HCT116 (cell line): ENCODE data around the gene MUC5B. TPM values are rescaled to one million over a fixed set of nuclear protein-coding genes. Genes with fewer than 3 reads are reported as not detected.

ENCODE experiments used
- ATAC-seq: fragments of 200-7000 bp; cut with Tn5 transposase; 2 replicates; pipeline ENCODE4 v1.9.1; 2020; ENCODE audit warnings: mild to moderate bottlenecking, moderate library complexity
- BruUV-seq: library from RNA; stranded (reverse); fragments of 400-500 nt; replicated peaks from 2 replicates; lab custom pipeline; 2021; lab: Mats Ljungman, UMichigan
- CTCF ChIA-PET: fragments of 300-600 bp; sonication (Branson Sonifier 250); formaldehyde crosslinking; loops from one replicate; lab custom pipeline; 2021; ENCODE audit warnings: antibody characterized with exemption; lab: Charles Lee
- POLR2A ChIA-PET: fragments of 300-600, 350-600 bp; sonication (Branson Sonifier 250); formaldehyde crosslinking; loops from one replicate; lab custom pipeline; 2021; ENCODE audit warnings: antibody characterized with exemption; lab: Charles Lee
- RAD21 ChIA-PET, 2 experiments: fragments of 300-600 bp; sonication (Branson Sonifier 250); formaldehyde crosslinking; loops; one replicate each; lab custom pipeline; 2023; ENCODE audit warnings: low total read pairs in 2 of 2; ENCODE audit not compliant: uncharacterized antibody in 2 of 2, unreplicated experiment in 2 of 2, low non-redundant PET in 1 of 2; lab: Charles Lee
- DNase-seq: peaks from one replicate; pipeline ENCODE4 v3.0.0-alpha.2; 2010; ENCODE audit warnings: low read depth, low spot score
- H2AFZ ChIP-seq: fragments of 200-600 bp; shearing (Covaris generic), sonication (generic); 2 replicates; pipeline ENCODE4 v1.6.1; 2017; ENCODE audit warnings: low read depth, mixed run types, mixed read lengths, antibody characterized with exemption, low read length; ENCODE audit not compliant: poor library complexity, severe bottlenecking
- H3K27ac ChIP-seq: 2 replicates; pipeline ENCODE4 v1.5.1; 2012; ENCODE audit warnings: low read depth, low read length
- H3K27me3 ChIP-seq: fragments of 200-600 bp; sonication (generic); 2 replicates; pipeline ENCODE4 v1.6.1; 2016; ENCODE audit warnings: mixed run types, low read length, mixed read lengths; ENCODE audit not compliant: insufficient read depth
- H3K36me3 ChIP-seq, 2 experiments: fragments of 200-500 bp in 1 of 2; fragments of 200-600 bp in 1 of 2; sonication (Bioruptor generic) in 1 of 2; sonication (generic) in 1 of 2; 2 replicates each; pipeline versions ENCODE4 v1.5.1 to v1.6.1; 2014 to 2016; ENCODE audit warnings: low read length in 2 of 2, inconsistent platforms in 1 of 2, mixed read lengths in 1 of 2, mixed run types in 1 of 2; ENCODE audit not compliant: insufficient read depth in 2 of 2, control insufficient read depth in 1 of 2
- H3K4me1 ChIP-seq, 2 experiments: fragments of 200-600 bp in 1 of 2; sonication (generic) in 1 of 2; 2 replicates each; pipeline versions ENCODE4 v1.5.1 to v1.6.1; 2012 to 2017; ENCODE audit warnings: low read length in 2 of 2, inconsistent platforms in 1 of 2, mild to moderate bottlenecking in 1 of 2, mixed read lengths in 1 of 2, mixed run types in 1 of 2, moderate library complexity in 1 of 2; ENCODE audit not compliant: insufficient read depth in 2 of 2, control insufficient read depth in 1 of 2
- H3K4me2 ChIP-seq: fragments of 200-600 bp; sonication (generic); 2 replicates; pipeline ENCODE4 v1.6.1; 2017; ENCODE audit warnings: mixed run types, low read length, mixed read lengths
- H3K4me3 ChIP-seq, 2 experiments: fragments of 200-600 bp in 1 of 2; sonication (generic) in 1 of 2; replicated peaks in 1 of 2; 2 replicates each; pipeline ENCODE4 v1.5.1; 2011 to 2016; ENCODE audit warnings: low read length in 2 of 2, control low read depth in 1 of 2, low read depth in 1 of 2, mild to moderate bottlenecking in 1 of 2, mixed read lengths in 1 of 2, mixed run types in 1 of 2
- H3K79me2 ChIP-seq: fragments of 200-600 bp; sonication (generic); 2 replicates; pipeline ENCODE4 v1.6.1; 2017; ENCODE audit warnings: mild to moderate bottlenecking, mixed run types, low read length, moderate library complexity, mixed read lengths; ENCODE audit not compliant: insufficient read depth
- H3K9ac ChIP-seq: fragments of 200-600 bp; sonication (generic); 2 replicates; pipeline ENCODE4 v1.6.1; 2016; ENCODE audit warnings: low read length, mixed read lengths
- H3K9me2 ChIP-seq: fragments of 200-600 bp; sonication (generic), shearing (Covaris generic); 2 replicates; pipeline ENCODE4 v1.6.1; 2017; ENCODE audit warnings: mixed run types, mild to moderate bottlenecking, moderate library complexity; ENCODE audit not compliant: insufficient read depth
- H3K9me3 ChIP-seq, 2 experiments: fragments of 200-500 bp in 1 of 2; fragments of 200-600 bp in 1 of 2; sonication (Bioruptor generic) in 1 of 2; sonication (generic) in 1 of 2; 2 replicates each; pipeline ENCODE4 v1.6.1; 2014 to 2017; ENCODE audit warnings: low read length in 2 of 2, mixed read lengths in 2 of 2, inconsistent platforms in 1 of 2, low read depth in 1 of 2, mild to moderate bottlenecking in 1 of 2, mixed run types in 1 of 2, moderate library complexity in 1 of 2; ENCODE audit not compliant: control insufficient read depth in 1 of 2, insufficient read depth in 1 of 2
- H4K20me1 ChIP-seq: fragments of 200-600 bp; sonication (generic), shearing (Covaris generic); 2 replicates; pipeline ENCODE4 v1.6.1; 2017; ENCODE audit warnings: mixed run types, mild to moderate bottlenecking, moderate library complexity; ENCODE audit not compliant: insufficient read depth
- ATF3 ChIP-seq: IDR thresholded peaks from 2 replicates; pipeline ENCODE4 v1.6.1; 2012
- CBX3 ChIP-seq: IDR thresholded peaks from 2 replicates; pipeline ENCODE4 v1.6.1; 2012; ENCODE audit warnings: low read depth
- CEBPB ChIP-seq: IDR thresholded peaks from 2 replicates; pipeline ENCODE4 v1.6.1; 2012; ENCODE audit warnings: low read depth
- CTCF ChIP-seq, 3 experiments: fragments of 200-600 bp in 1 of 3; sonication (generic) in 1 of 3; IDR thresholded peaks in 2 of 3; conservative IDR thresholded peaks in 1 of 3; 2 replicates each; pipeline ENCODE4 v1.5.1; 2012 to 2017; ENCODE audit warnings: low read depth in 2 of 3, low read length in 2 of 3, antibody characterized with exemption in 1 of 3, borderline replicate concordance in 1 of 3, control low read depth in 1 of 3, mild to moderate bottlenecking in 1 of 3, mixed read lengths in 1 of 3, mixed run types in 1 of 3, moderate library complexity in 1 of 3; ENCODE audit not compliant: insufficient read depth in 1 of 3
- EGR1 ChIP-seq: IDR thresholded peaks from 2 replicates; pipeline ENCODE4 v1.6.1; 2012; ENCODE audit warnings: low read depth
- ELF1 ChIP-seq: IDR thresholded peaks from 2 replicates; pipeline ENCODE4 v1.6.1; 2012; ENCODE audit warnings: low read depth, borderline replicate concordance
- EZH2 ChIP-seq: fragments of 200-600 bp; sonication (generic); IDR thresholded peaks from 2 replicates; pipeline ENCODE4 v1.6.1; 2017; ENCODE audit warnings: antibody characterized with exemption, mixed run types
- EZH2phosphoT487 ChIP-seq: fragments of 200-600 bp; IDR thresholded peaks from 2 replicates; pipeline ENCODE4 v1.6.1; 2018; ENCODE audit warnings: antibody characterized with exemption, borderline replicate concordance
- FOSL1 ChIP-seq: IDR thresholded peaks from 2 replicates; pipeline ENCODE4 v1.6.1; 2012; ENCODE audit warnings: low read depth
- JUND ChIP-seq: IDR thresholded peaks from 2 replicates; pipeline ENCODE4 v1.6.1; 2012
- MAX ChIP-seq: IDR thresholded peaks from 2 replicates; pipeline ENCODE4 v1.6.1; 2012
- POLR2A ChIP-seq: IDR thresholded peaks from 2 replicates; pipeline ENCODE4 v1.7.0; 2011; ENCODE audit warnings: borderline replicate concordance; ENCODE audit not compliant: insufficient read depth, insufficient read length; ENCODE audit errors: extremely low read depth
- POLR2AphosphoS5 ChIP-seq: IDR thresholded peaks from 2 replicates; pipeline ENCODE4 v1.6.1; 2011; ENCODE audit warnings: mild to moderate bottlenecking, low read depth, low read length, moderate library complexity
- RAD21 ChIP-seq: IDR thresholded peaks from 2 replicates; pipeline ENCODE4 v1.6.1; 2012; ENCODE audit warnings: low read depth, mild to moderate bottlenecking
- SIN3A ChIP-seq: IDR thresholded peaks from 2 replicates; pipeline ENCODE4 v1.6.1; 2012; ENCODE audit warnings: low read depth
- SRF ChIP-seq: IDR thresholded peaks from 2 replicates; pipeline ENCODE4 v1.6.1; 2012; ENCODE audit warnings: low read depth
- TCF7L2 ChIP-seq: IDR thresholded peaks from 2 replicates; pipeline ENCODE4 v1.7.0; 2011; ENCODE audit warnings: borderline replicate concordance, inconsistent platforms; ENCODE audit not compliant: insufficient read depth, insufficient read length; ENCODE audit errors: extremely low read depth
- ZBTB33 ChIP-seq: IDR thresholded peaks from 2 replicates; pipeline ENCODE4 v1.6.1; 2011; ENCODE audit warnings: mild to moderate bottlenecking, low read length, moderate library complexity; ENCODE audit not compliant: insufficient replicate concordance; ENCODE audit errors: extremely low read depth
- ZNF274 ChIP-seq: fragments of 200-500 bp; sonication (Bioruptor generic); IDR thresholded peaks from 2 replicates; pipeline ENCODE4 v1.6.1; 2014; ENCODE audit warnings: mild to moderate bottlenecking, low read depth, low read length, inconsistent platforms
- intact Hi-C: fragments of 100-400 bp; cut with micrococcal nuclease; formaldehyde crosslinking; loops from 2 replicates; pipeline ENCODE4 v1.10.0; 2022
- total RNA-seq: library from RNA; stranded (reverse); gene quantifications from one replicate; pipeline ENCODE4 v1.2.1, GENCODE V29; 2021; ENCODE audit not compliant: unreplicated experiment

MUC5B gene
- total RNA-seq, 1 experiment from 2014 or later, result 1.5 TPM

GRCh38 chr11:1303973-1304372 lies 81.1 kb downstream of the MUC5B start:
- no peak for TF ChIP-seq MAX
- no peak for TF ChIP-seq POLR2AphosphoS5
- no peak for TF ChIP-seq EGR1
- TF ChIP-seq SIN3A, result no peak
- H3K4me2 ChIP-seq, result no peak overlapping the region
- no peak overlapping the region for H3K4me3 ChIP-seq
- no peak overlapping the region for H3K9ac ChIP-seq
- peaks cover 2 to 12% of the 10 kb centered on the region in 2 experiments; a peak in 3 of 4 replicates for H3K4me1 ChIP-seq
- no peaks in the 10 kb centered on the region for H3K9me2 ChIP-seq
- RAD21 ChIA-PET, result no interaction called here
- H3K27ac ChIP-seq, result no peak overlapping the region
- CTCF ChIA-PET, result no interaction called here
- H3K36me3 ChIP-seq, result 0 out of 4 replicates have a peak, but pooled peaks cover 0 to 2% of the 10 kb centered on the region in 2 experiments
- BruUV-seq, result no TSS peak
- ATAC-seq (no peak), DNase-seq (no peak)
- intact Hi-C loops, result no loop called here
- H2AFZ ChIP-seq, result no peak overlapping the region
- no peaks in the 10 kb centered on the region for H3K27me3 ChIP-seq
- H3K79me2 ChIP-seq, result peaks cover 51% of the 10 kb centered on the region
- no peaks in the 10 kb centered on the region for H3K9me3 ChIP-seq
- POLR2A ChIA-PET, result no interaction called here
- no peaks in the 10 kb centered on the region for H4K20me1 ChIP-seq

- no peaks in the 10 kb centered on the region for H4K20me1 ChIP-seq
- H3K9ac ChIP-seq, result no peak overlapping the region
- no peaks in the 10 kb centered on the region for H3K27me3 ChIP-seq
- H2AFZ ChIP-seq, result no peak overlapping the region
- POLR2A ChIA-PET, result no interaction called here
- no peak for DNase-seq
- no peak overlapping the region for H3K27ac ChIP-seq
- no peak overlapping the region for H3K4me2 ChIP-seq
- H3K4me3 ChIP-seq, result no peak overlapping the region
- BruUV-seq, result no TSS peak
- H3K79me2 ChIP-seq, result peaks cover 47% of the 10 kb centered on the region
- TF ChIP-seq TCF7L2, result no peak
- TF ChIP-seq CBX3, result no peak
- TF ChIP-seq EZH2, result no peak
- no peak for TF ChIP-seq SIN3A
- TF ChIP-seq ZNF274, result no peak
- TF ChIP-seq CEBPB, result no peak
- TF ChIP-seq CTCF (IDR thresholded peaks at IDR 0.05 in 2 of 3, conservative IDR thresholded peaks at IDR 0.05 in 1 of 3; ENCODE audit: borderline replicate concordance in 1 of 3, insufficient read depth in 1 of 3, low read depth in 2 of 3, low read length in 2 of 3), result no peak
- no peak for TF ChIP-seq JUND
- TF ChIP-seq RAD21, result no peak
- TF ChIP-seq FOSL1, result no peak
- TF ChIP-seq SRF, result no peak
- no peak for TF ChIP-seq ELF1
- TF ChIP-seq POLR2A, result no peak
- no peak for TF ChIP-seq EZH2phosphoT487
- no peak for TF ChIP-seq ZBTB33
- no peak for TF ChIP-seq ATF3
- TF ChIP-seq, all 23 proteins: peak for 0
- no peak for ATAC-seq
- intact Hi-C loops, result no loop called here
- CTCF ChIA-PET, result no interaction called here
- H3K9me3 ChIP-seq, result no peaks in the 10 kb centered on the region
- 0 out of 4 replicates have a peak, but pooled peaks cover 0 to 2% of the 10 kb centered on the region in 2 experiments for H3K36me3 ChIP-seq
- RAD21 ChIA-PET, result no interaction called here
- H3K4me1 ChIP-seq, result peaks cover 2 to 12% of the 10 kb centered on the region in 2 experiments; a peak in 3 of 4 replicates
- H3K9me2 ChIP-seq, result no peaks in the 10 kb centered on the region
Measured at GRCh38 chr11:1304380-1304779, 81.5 kb downstream of the MUC5B start.
